ENCODE results near the gene GFOD1.

GRCh38 chr6:13490402-13490801 is 3.0 kb upstream of the GFOD1 start:
- no peak for TF ChIP-seq CTCF (IDR thresholded peaks at IDR 0.05)
- TF ChIP-seq POLR2A (IDR thresholded peaks at IDR 0.05): no peak

All from heart left ventricle (tissue), 13 donors.